Ovary (tissue), 9 donors: ENCODE data around the gene DNMT3L. TPM values are rescaled to one million over a fixed set of nuclear protein-coding genes. Genes with fewer than 3 reads are reported as not detected.
A peak's percentile ranks its signal among the peaks of the same experiment; 100 is the strongest.

Experiments
- DNase-seq, 5 donors: peaks; one replicate each; pipeline ENCODE4 v3.0.0-alpha.2; 2019 to 2020
- H3K27ac ChIP-seq, 2 donors: fragments of 200-600 bp; one replicate each; pipeline versions ENCODE4 v1.5.1 to v1.8.0; 2019 to 2022
- H3K27me3 ChIP-seq: fragments of 200-600 bp; one replicate; pipeline ENCODE4 v1.8.0; 2022
- H3K36me3 ChIP-seq: fragments of 200-600 bp; sonication (generic); one replicate; pipeline ENCODE4 v1.5.1; 2019
- H3K4me1 ChIP-seq: one replicate; pipeline ENCODE4 v1.8.1; 2013; ENCODE audit warnings: mild to moderate bottlenecking, moderate library complexity; ENCODE audit not compliant: insufficient read depth
- H3K4me3 ChIP-seq: fragments of 200-600 bp; sonication (generic); one replicate; pipeline ENCODE4 v1.5.1; 2017
- H3K9me3 ChIP-seq, 2 donors: fragments of 200-600 bp in 1 of 2; sonication (generic) in 1 of 2; one replicate each; pipeline versions ENCODE4 v1.5.1 to v1.8.1; 2013 to 2019; ENCODE audit warnings: mild to moderate bottlenecking in 1 of 2, moderate library complexity in 1 of 2
- EP300 ChIP-seq: sonication (generic); formaldehyde crosslinking; IDR thresholded peaks from one replicate; pipeline ENCODE4 v1.6.1; 2017; ENCODE audit warnings: antibody characterized with exemption
- POLR2A ChIP-seq: fragments of 450-650 bp; IDR thresholded peaks from one replicate; pipeline ENCODE4 v1.6.1; 2017; ENCODE audit warnings: antibody characterized with exemption, mild to moderate bottlenecking, moderate library complexity
- WGBS, 3 donors: extraction: QIAGEN DNeasy Blood & Tissue Kit in 1 of 3; methylation state at CpG; one replicate each; pipeline versions ENCODE4 v1.1.5 to v1.1.7; 2013 to 2017; 5-methylcytosine and 5-hydroxymethylcytosine counted together
- intact Hi-C, 4 donors: fragments of 100-400 bp; cut with DNase I; formaldehyde crosslinking; loops; one replicate each; pipeline versions ENCODE4 v1.11.0 to v1.15.1; 2022 to 2023
- polyA plus RNA-seq, 2 donors: library from polyadenylated mRNA; stranded (reverse); fragments of 200-250 nt in 1 of 2; fragments of 350-450 nt in 1 of 2; fragmentation: Illumina TruSeq in 1 of 2; extraction: RNeasy Lipid Tissue Mini Kit (QIAGEN cat#74804) in 1 of 2; gene quantifications; one replicate each; pipeline ENCODE4 v1.2.3, GENCODE V29; 2013 to 2014
- total RNA-seq, 7 donors: library from RNA; depleted of rRNA in 2 of 7; stranded (reverse); fragments of >200 nt in 2 of 7; fragmentation: NEBNext Ultra II Directional in 3 of 7; extraction: Animal tissue kit (Norgen Biotek cat#: 25700) in 3 of 7; gene quantifications; one replicate each; pipeline versions ENCODE4 v1.1.0 to v1.2.4, GENCODE V29; 2016 to 2023
- TF ChIP-seq, protein P1 (sequence below), 3 donors: fragments of 450-650 bp in 2 of 3; fragments of 200-600 bp in 1 of 3; IDR thresholded peaks; one replicate each; pipeline versions ENCODE4 v1.5.1 to v1.8.0; 2016 to 2022; ENCODE audit warnings: antibody characterized with exemption in 3 of 3, mild to moderate bottlenecking in 1 of 3
- donor health status: DM: no; HTN: no; CAD: no; lungs with moderate emphysema.
- donor health status: DM: no; HTN: no; CAD: no.
- donor health status: Bipolar disorder and iron deficiency.
- donor health status: DM: yes; HTN: yes; CAD: no.
- donor health status: DM: no; HTN: no; CAD: no.
- donor health status: DM: yes; HTN: yes; CAD: no.

Gene DNMT3L
- total and polyA plus RNA-seq, 9 donors: not detected

DNA sequence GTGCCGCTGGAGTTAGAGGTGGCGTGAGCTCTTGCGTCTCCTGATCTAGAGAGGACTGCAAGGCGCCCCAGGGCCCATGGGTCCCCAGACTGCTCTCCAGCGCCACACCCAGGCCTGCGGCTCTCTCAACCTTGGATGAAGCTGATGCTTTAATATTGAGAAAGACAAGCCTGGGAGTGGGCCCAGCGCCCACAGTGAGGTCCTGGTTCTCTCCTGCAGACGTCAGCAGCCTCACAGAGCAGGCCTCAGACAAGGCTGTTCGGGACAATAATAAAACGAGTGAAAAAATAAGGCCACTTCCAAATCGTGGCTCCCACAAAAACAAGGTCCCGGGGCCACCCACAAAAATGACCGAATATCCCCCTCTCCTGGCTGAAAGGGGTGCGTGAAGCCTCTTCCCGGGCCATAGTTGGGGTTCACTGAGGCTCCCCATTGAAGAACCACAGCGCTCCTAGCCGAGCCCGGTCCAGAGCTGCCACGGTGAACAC, 6.0 kb upstream of the DNMT3L start:
- Histone ChIP-seq H3K9me3 (no peaks in the 10 kb centered on the region), H3K27me3 (no peaks in the 10 kb centered on the region), H3K4me3 (no peak overlapping the region), H3K36me3 (no peaks in the 10 kb centered on the region), H3K27ac (no peak overlapping the region), H3K4me1 (no peaks in the 10 kb centered on the region)
- no peak for DNase-seq
- intact Hi-C loops: no loop called here
- 70 to 73% (median 73%) methylated on average over 19 of the region's 19 CpGs for WGBS, 3 donors
- TF ChIP-seq, protein P1, sequence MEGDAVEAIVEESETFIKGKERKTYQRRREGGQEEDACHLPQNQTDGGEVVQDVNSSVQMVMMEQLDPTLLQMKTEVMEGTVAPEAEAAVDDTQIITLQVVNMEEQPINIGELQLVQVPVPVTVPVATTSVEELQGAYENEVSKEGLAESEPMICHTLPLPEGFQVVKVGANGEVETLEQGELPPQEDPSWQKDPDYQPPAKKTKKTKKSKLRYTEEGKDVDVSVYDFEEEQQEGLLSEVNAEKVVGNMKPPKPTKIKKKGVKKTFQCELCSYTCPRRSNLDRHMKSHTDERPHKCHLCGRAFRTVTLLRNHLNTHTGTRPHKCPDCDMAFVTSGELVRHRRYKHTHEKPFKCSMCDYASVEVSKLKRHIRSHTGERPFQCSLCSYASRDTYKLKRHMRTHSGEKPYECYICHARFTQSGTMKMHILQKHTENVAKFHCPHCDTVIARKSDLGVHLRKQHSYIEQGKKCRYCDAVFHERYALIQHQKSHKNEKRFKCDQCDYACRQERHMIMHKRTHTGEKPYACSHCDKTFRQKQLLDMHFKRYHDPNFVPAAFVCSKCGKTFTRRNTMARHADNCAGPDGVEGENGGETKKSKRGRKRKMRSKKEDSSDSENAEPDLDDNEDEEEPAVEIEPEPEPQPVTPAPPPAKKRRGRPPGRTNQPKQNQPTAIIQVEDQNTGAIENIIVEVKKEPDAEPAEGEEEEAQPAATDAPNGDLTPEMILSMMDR (IDR thresholded peaks at IDR 0.05): no peak
- TF ChIP-seq EP300 (no peak), POLR2A (no peak)

DNA sequence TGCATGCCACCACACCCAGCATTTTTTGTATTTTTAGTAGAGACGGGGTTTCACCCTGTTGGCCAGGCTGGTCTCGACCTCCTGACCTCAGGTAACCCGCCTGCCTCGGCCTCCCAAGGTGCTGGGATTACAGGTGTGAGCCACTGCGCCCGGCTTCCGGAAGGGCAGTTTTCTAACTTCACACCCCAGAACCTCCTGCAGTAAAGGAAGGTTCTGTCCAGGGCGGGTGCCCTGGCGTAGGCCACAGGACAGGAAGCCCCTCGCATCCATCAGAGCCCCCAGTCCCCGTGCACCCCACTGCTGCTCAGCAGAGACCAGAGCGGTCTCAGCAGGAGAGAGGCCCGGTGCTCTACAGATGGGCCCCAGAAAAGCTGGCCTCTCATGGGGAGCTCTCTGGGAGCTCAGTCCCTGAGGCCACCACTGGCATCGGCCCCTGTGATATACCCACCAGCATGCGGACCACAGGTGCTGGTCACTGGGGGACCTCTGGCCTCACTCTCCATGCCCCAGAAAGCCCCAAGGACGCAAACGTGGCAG, 4.1 kb upstream of the DNMT3L start:
- TF ChIP-seq POLR2A: no peak
- TF ChIP-seq, protein P1 (IDR thresholded peaks at IDR 0.05): no peak
- TF ChIP-seq EP300: no peak
- intact Hi-C loops: no loop called here

DNA sequence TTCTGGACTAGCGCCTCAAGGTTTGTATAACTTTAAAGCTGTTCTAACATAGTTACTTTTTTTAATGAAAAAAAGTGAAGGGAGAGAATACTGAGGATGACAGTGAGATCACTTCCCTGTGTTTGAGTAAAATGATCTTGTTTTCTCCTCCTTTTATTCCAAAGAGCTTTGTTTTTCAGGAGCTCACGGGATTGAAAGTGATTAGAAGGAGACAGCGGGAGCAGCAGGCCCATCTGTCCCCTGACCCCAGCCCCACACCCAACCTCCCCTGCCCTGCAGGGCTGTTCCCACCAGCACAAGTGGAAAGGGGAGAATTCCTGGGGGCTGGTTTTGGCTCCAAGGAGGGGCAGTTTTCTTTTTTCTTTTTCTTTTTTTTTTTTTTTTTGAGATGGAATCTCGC, 2.1 kb upstream of the DNMT3L start:
- Histone ChIP-seq H3K9me3 (peaks cover 0 to 3% of the 10 kb centered on the region in 2 donors), H3K36me3 (no peaks in the 10 kb centered on the region), H3K4me1 (no peaks in the 10 kb centered on the region), H3K27me3 (no peaks in the 10 kb centered on the region), H3K27ac (no peak overlapping the region), H3K4me3 (no peak overlapping the region)
- WGBS, 3 donors: 54 to 58% (median 56%) methylated on average over 4 of the region's 4 CpGs
- TF ChIP-seq, protein P1 (IDR thresholded peaks at IDR 0.05): no peak
- no peak for TF ChIP-seq EP300
- DNase-seq: no peak
- intact Hi-C loops: no loop called here

More for the DNA sequence above, 4.1 kb upstream of the DNMT3L start:
- DNase-seq: no peak
- Histone ChIP-seq H3K4me1 (no peaks in the 10 kb centered on the region), H3K9me3 (no peaks in the 10 kb centered on the region), H3K27ac (no peak overlapping the region), H3K27me3 (no peaks in the 10 kb centered on the region), H3K4me3 (no peak overlapping the region), H3K36me3 (no peaks in the 10 kb centered on the region)
- WGBS, 3 donors: 87 to 92% (median 90%) methylated on average over 17 of the region's 17 CpGs

DNA sequence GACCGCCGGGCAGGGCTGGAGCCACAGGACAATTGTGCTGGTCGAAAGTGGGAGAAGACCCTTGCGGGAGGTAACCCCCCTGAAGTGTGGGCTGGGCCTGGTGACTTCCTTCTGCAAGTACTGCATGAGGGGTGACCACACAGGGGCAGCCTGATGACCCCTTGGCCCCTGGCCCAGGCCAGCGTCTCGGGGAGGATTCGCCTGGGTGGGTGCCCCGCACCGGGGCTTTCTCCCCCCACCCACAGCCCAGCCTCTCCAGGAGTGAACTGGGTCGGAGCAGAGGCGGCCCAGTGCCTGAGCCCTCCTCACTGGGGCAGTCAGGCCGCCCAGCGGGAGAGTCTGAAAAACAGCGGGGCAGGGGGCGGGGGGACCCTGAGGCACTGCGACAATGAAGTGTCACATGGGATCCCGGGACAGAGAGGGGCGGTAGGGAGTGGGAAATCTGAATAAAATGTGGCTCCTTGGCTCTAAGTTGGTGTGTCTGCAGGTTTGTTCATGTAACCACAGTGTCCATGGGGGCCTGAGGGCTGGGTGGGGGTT, 1.6 kb upstream of the DNMT3L start:
- no peak overlapping the region for H3K4me3 ChIP-seq
- TF ChIP-seq EP300 (no peak), POLR2A (no peak)
- TF ChIP-seq, protein P1 (IDR thresholded peaks at IDR 0.05): no peak
- H3K27ac ChIP-seq: no peak overlapping the region
- H3K9me3 ChIP-seq: peaks cover 0 to 3% of the 10 kb centered on the region in 2 donors
- H3K4me1 ChIP-seq: no peaks in the 10 kb centered on the region
- no peaks in the 10 kb centered on the region for H3K36me3 ChIP-seq
- 35 to 45% (median 44%) methylated on average over 18 of the region's 18 CpGs for WGBS, 3 donors
- H3K27me3 ChIP-seq: no peaks in the 10 kb centered on the region
- intact Hi-C loops: no loop called here
- peak in 1 of 5 donors; percentile 31 for DNase-seq
